Omental fat pad (tissue), 4 donors: ENCODE results near the gene ZDHHC3. TPM values are rescaled to one million over a fixed set of nuclear protein-coding genes. Genes with fewer than 3 reads are reported as not detected.

Experiments used
- ATAC-seq: fragments of 150-250 bp; one replicate; pipeline ENCODE4 v1.9.1; 2016; ENCODE audit warnings: mild to moderate bottlenecking, moderate library complexity; ENCODE audit not compliant: low FRiP score
- DNase-seq: peaks from one replicate; pipeline ENCODE4 v3.0.0-alpha.2; 2019; ENCODE audit warnings: low spot score
- CTCF ChIP-seq, 3 donors: fragments of 450-650 bp; IDR thresholded peaks; one replicate each; pipeline ENCODE4 v1.5.1; 2016 to 2017; ENCODE audit warnings: antibody characterized with exemption in 3 of 3, mild to moderate bottlenecking in 3 of 3, moderate library complexity in 2 of 3
- total RNA-seq, 4 donors: library from RNA; depleted of rRNA; stranded (reverse); fragments of >200 nt; gene quantifications; one replicate each; pipeline ENCODE4 v1.1.0, GENCODE V29; 2016

The ZDHHC3 gene
- total RNA-seq, 4 donors from 2014 or later: 72.0 to 99.8 (median 80.1) TPM

- ATAC-seq: no peak
- no peak for TF ChIP-seq CTCF (IDR thresholded peaks at IDR 0.05)
- no peak for DNase-seq
Observed at GRCh38 chr3:44918581-44918980, 57.4 kb downstream of the ZDHHC3 start.

- no peak for TF ChIP-seq CTCF (IDR thresholded peaks at IDR 0.05)
- ATAC-seq: no peak
- DNase-seq: no peak
Observed at GRCh38 chr3:44918087-44918486, 57.9 kb downstream of the ZDHHC3 start.

- DNase-seq (no peak), ATAC-seq (no peak)
- TF ChIP-seq CTCF (IDR thresholded peaks at IDR 0.05): no peak
Observed at GRCh38 chr3:44915702-44916438, 60.1 kb downstream of the ZDHHC3 start.

GRCh38 chr3:44914936-44915335, 61.0 kb downstream of the ZDHHC3 start:
- ATAC-seq: no peak

GRCh38 chr3:44913868-44914468, 62.0 kb downstream of the ZDHHC3 start:
- TF ChIP-seq CTCF (IDR thresholded peaks at IDR 0.05): no peak

More at GRCh38 chr3:44914936-44915335, 61.0 kb downstream of the ZDHHC3 start:
- no peak for TF ChIP-seq CTCF (IDR thresholded peaks at IDR 0.05)
- DNase-seq: no peak

GRCh38 chr3:44910693-44911092, 65.3 kb downstream of the ZDHHC3 start:
- ATAC-seq (no peak), DNase-seq (no peak)
- TF ChIP-seq CTCF (IDR thresholded peaks at IDR 0.05): no peak

More at GRCh38 chr3:44913868-44914468, 62.0 kb downstream of the ZDHHC3 start:
- peak; percentile 34 for DNase-seq
- ATAC-seq: peak; percentile 54

GRCh38 chr3:44909063-44909462, 66.9 kb downstream of the ZDHHC3 start:
- no peak for TF ChIP-seq CTCF (IDR thresholded peaks at IDR 0.05)
- no peak for DNase-seq
- ATAC-seq: no peak
